ENCODE results near the gene CLSTN2.

The CLSTN2 gene

GRCh38 chr3:140586311-140586710 is 651.3 kb downstream of the CLSTN2 start:
- Histone ChIP-seq H3K27ac (ENCODE audit: low read depth, low read length) (no peak overlapping the region), H3K4me1 (ENCODE audit: control insufficient read depth, insufficient read depth, low read length) (no peaks in the 10 kb centered on the region), H3K4me3 (ENCODE audit: low read length) (no peak overlapping the region), H3K9ac (ENCODE audit: low read length) (no peak overlapping the region), H3K36me3 (ENCODE audit: control insufficient read depth, insufficient read depth, low read length) (no peaks in the 10 kb centered on the region), H3K27me3 (ENCODE audit: control insufficient read depth, insufficient read depth, low read length) (no peaks in the 10 kb centered on the region)

GRCh38 chr3:140588558-140588957 is 653.6 kb downstream of the CLSTN2 start:
- Histone ChIP-seq H3K27ac (ENCODE audit: low read depth, low read length) (no peak overlapping the region), H3K36me3 (ENCODE audit: control insufficient read depth, insufficient read depth, low read length) (no peaks in the 10 kb centered on the region), H3K4me3 (ENCODE audit: low read length) (no peak overlapping the region), H3K9ac (ENCODE audit: low read length) (no peak overlapping the region), H3K27me3 (ENCODE audit: control insufficient read depth, insufficient read depth, low read length) (no peaks in the 10 kb centered on the region), H3K4me1 (ENCODE audit: control insufficient read depth, insufficient read depth, low read length) (no peaks in the 10 kb centered on the region)

GRCh38 chr3:140593766-140594165 is 658.8 kb downstream of the CLSTN2 start:
- no peak overlapping the region for H3K9ac ChIP-seq (ENCODE audit: low read length)
- H3K27ac ChIP-seq (ENCODE audit: low read depth, low read length) = no peak overlapping the region
- no peaks in the 10 kb centered on the region for H3K36me3 ChIP-seq (ENCODE audit: control insufficient read depth, insufficient read depth, low read length)
- H3K4me1 ChIP-seq (ENCODE audit: control insufficient read depth, insufficient read depth, low read length) = no peaks in the 10 kb centered on the region
- no peak overlapping the region for H3K4me3 ChIP-seq (ENCODE audit: low read length)
- no peaks in the 10 kb centered on the region for H3K27me3 ChIP-seq (ENCODE audit: control insufficient read depth, insufficient read depth, low read length)

GRCh38 chr3:140595295-140595694 is 660.3 kb downstream of the CLSTN2 start:
- H3K4me3 ChIP-seq (ENCODE audit: low read length) = no peak overlapping the region
- no peaks in the 10 kb centered on the region for H3K4me1 ChIP-seq (ENCODE audit: control insufficient read depth, insufficient read depth, low read length)
- H3K9ac ChIP-seq (ENCODE audit: low read length) = no peak overlapping the region
- no peaks in the 10 kb centered on the region for H3K36me3 ChIP-seq (ENCODE audit: control insufficient read depth, insufficient read depth, low read length)
- no peaks in the 10 kb centered on the region for H3K27me3 ChIP-seq (ENCODE audit: control insufficient read depth, insufficient read depth, low read length)
- no peak overlapping the region for H3K27ac ChIP-seq (ENCODE audit: low read depth, low read length)

GRCh38 chr3:140597364-140597763 is 662.4 kb downstream of the CLSTN2 start:
- H3K4me3 ChIP-seq (ENCODE audit: low read length) = no peak overlapping the region
- no peak overlapping the region for H3K27ac ChIP-seq (ENCODE audit: low read depth, low read length)
- no peaks in the 10 kb centered on the region for H3K27me3 ChIP-seq (ENCODE audit: control insufficient read depth, insufficient read depth, low read length)

GRCh38 chr3:140597792-140598191 is 662.8 kb downstream of the CLSTN2 start:
- Histone ChIP-seq H3K27ac (ENCODE audit: low read depth, low read length) (no peak overlapping the region), H3K36me3 (ENCODE audit: control insufficient read depth, insufficient read depth, low read length) (no peaks in the 10 kb centered on the region), H3K9ac (ENCODE audit: low read length) (no peak overlapping the region), H3K27me3 (ENCODE audit: control insufficient read depth, insufficient read depth, low read length) (no peaks in the 10 kb centered on the region), H3K4me1 (ENCODE audit: control insufficient read depth, insufficient read depth, low read length) (no peaks in the 10 kb centered on the region), H3K4me3 (ENCODE audit: low read length) (no peak overlapping the region)

More at GRCh38 chr3:140597364-140597763, 662.4 kb downstream of the CLSTN2 start:
- Histone ChIP-seq H3K9ac (ENCODE audit: low read length) (no peak overlapping the region), H3K4me1 (ENCODE audit: control insufficient read depth, insufficient read depth, low read length) (no peaks in the 10 kb centered on the region), H3K36me3 (ENCODE audit: control insufficient read depth, insufficient read depth, low read length) (no peaks in the 10 kb centered on the region)

GRCh38 chr3:140599009-140599408 is 664.0 kb downstream of the CLSTN2 start:
- Histone ChIP-seq H3K36me3 (ENCODE audit: control insufficient read depth, insufficient read depth, low read length) (no peaks in the 10 kb centered on the region), H3K27me3 (ENCODE audit: control insufficient read depth, insufficient read depth, low read length) (no peaks in the 10 kb centered on the region), H3K9ac (ENCODE audit: low read length) (no peak overlapping the region), H3K4me3 (ENCODE audit: low read length) (no peak overlapping the region), H3K4me1 (ENCODE audit: control insufficient read depth, insufficient read depth, low read length) (no peaks in the 10 kb centered on the region), H3K27ac (ENCODE audit: low read depth, low read length) (no peak overlapping the region)

GRCh38 chr3:140599496-140599895 is 664.5 kb downstream of the CLSTN2 start:
- H3K27ac ChIP-seq (ENCODE audit: low read depth, low read length) = no peak overlapping the region
- H3K4me3 ChIP-seq (ENCODE audit: low read length) = no peak overlapping the region
- H3K27me3 ChIP-seq (ENCODE audit: control insufficient read depth, insufficient read depth, low read length) = no peaks in the 10 kb centered on the region
- H3K9ac ChIP-seq (ENCODE audit: low read length) = no peak overlapping the region
- no peaks in the 10 kb centered on the region for H3K36me3 ChIP-seq (ENCODE audit: control insufficient read depth, insufficient read depth, low read length)
- H3K4me1 ChIP-seq (ENCODE audit: control insufficient read depth, insufficient read depth, low read length) = no peaks in the 10 kb centered on the region

- H3K4me1 ChIP-seq (ENCODE audit: control insufficient read depth, insufficient read depth, low read length) = no peaks in the 10 kb centered on the region
- no peak overlapping the region for H3K27ac ChIP-seq (ENCODE audit: low read depth, low read length)
- H3K36me3 ChIP-seq (ENCODE audit: control insufficient read depth, insufficient read depth, low read length) = no peaks in the 10 kb centered on the region
- H3K27me3 ChIP-seq (ENCODE audit: control insufficient read depth, insufficient read depth, low read length) = no peaks in the 10 kb centered on the region
- no peak overlapping the region for H3K9ac ChIP-seq (ENCODE audit: low read length)
- H3K4me3 ChIP-seq (ENCODE audit: low read length) = no peak overlapping the region
Observed at GRCh38 chr3:140601881-140602280, 666.9 kb downstream of the CLSTN2 start.

- H3K36me3 ChIP-seq (ENCODE audit: control insufficient read depth, insufficient read depth, low read length) = no peaks in the 10 kb centered on the region
Observed at GRCh38 chr3:140602781-140603180, 667.8 kb downstream of the CLSTN2 start.

GRCh38 chr3:140603766-140604165 is 668.8 kb downstream of the CLSTN2 start:
- Histone ChIP-seq H3K36me3 (ENCODE audit: control insufficient read depth, insufficient read depth, low read length) (no peaks in the 10 kb centered on the region), H3K27ac (ENCODE audit: low read depth, low read length) (no peak overlapping the region), H3K9ac (ENCODE audit: low read length) (no peak overlapping the region), H3K27me3 (ENCODE audit: control insufficient read depth, insufficient read depth, low read length) (no peaks in the 10 kb centered on the region), H3K4me1 (ENCODE audit: control insufficient read depth, insufficient read depth, low read length) (no peaks in the 10 kb centered on the region), H3K4me3 (ENCODE audit: low read length) (no peak overlapping the region)

More at GRCh38 chr3:140602781-140603180, 667.8 kb downstream of the CLSTN2 start:
- no peak overlapping the region for H3K27ac ChIP-seq (ENCODE audit: low read depth, low read length)
- H3K4me1 ChIP-seq (ENCODE audit: control insufficient read depth, insufficient read depth, low read length) = no peaks in the 10 kb centered on the region
- H3K27me3 ChIP-seq (ENCODE audit: control insufficient read depth, insufficient read depth, low read length) = no peaks in the 10 kb centered on the region
- no peak overlapping the region for H3K9ac ChIP-seq (ENCODE audit: low read length)
- H3K4me3 ChIP-seq (ENCODE audit: low read length) = no peak overlapping the region

GRCh38 chr3:140610544-140610943 is 675.6 kb downstream of the CLSTN2 start:
- no peaks in the 10 kb centered on the region for H3K36me3 ChIP-seq (ENCODE audit: control insufficient read depth, insufficient read depth, low read length)
- no peak overlapping the region for H3K27ac ChIP-seq (ENCODE audit: low read depth, low read length)
- no peak overlapping the region for H3K9ac ChIP-seq (ENCODE audit: low read length)
- no peaks in the 10 kb centered on the region for H3K27me3 ChIP-seq (ENCODE audit: control insufficient read depth, insufficient read depth, low read length)
- no peak overlapping the region for H3K4me3 ChIP-seq (ENCODE audit: low read length)
- no peaks in the 10 kb centered on the region for H3K4me1 ChIP-seq (ENCODE audit: control insufficient read depth, insufficient read depth, low read length)

- Histone ChIP-seq H3K9ac (ENCODE audit: low read length) (no peak overlapping the region), H3K4me1 (ENCODE audit: control insufficient read depth, insufficient read depth, low read length) (no peaks in the 10 kb centered on the region), H3K27ac (ENCODE audit: low read depth, low read length) (no peak overlapping the region), H3K36me3 (ENCODE audit: control insufficient read depth, insufficient read depth, low read length) (no peaks in the 10 kb centered on the region), H3K4me3 (ENCODE audit: low read length) (no peak overlapping the region), H3K27me3 (ENCODE audit: control insufficient read depth, insufficient read depth, low read length) (no peaks in the 10 kb centered on the region)
Observed at GRCh38 chr3:140614001-140614400, 679.0 kb downstream of the CLSTN2 start.

Measured in rectal smooth muscle tissue (tissue), 1 donor.